HepG2 (cell line): Measurements from ENCODE around the gene ABHD12. TPM values are rescaled to one million over a fixed set of nuclear protein-coding genes. Genes with fewer than 3 reads are reported as not detected.

Experiments
- ATAC-seq: fragments of 200-7000 bp; cut with Tn5 transposase; 3 replicates; pipeline ENCODE4 v1.9.1; 2020; ENCODE audit warnings: mild to moderate bottlenecking, moderate library complexity
- BruUV-seq: library from RNA; stranded (reverse); fragments of 400-500 nt; replicated peaks from 2 replicates; lab custom pipeline; 2021; lab: Mats Ljungman, UMichigan
- CTCF ChIA-PET: fragments of 300-600 bp; formaldehyde crosslinking; extraction: SDS; loops from one replicate; lab custom pipeline; 2021; ENCODE audit warnings: low total read pairs, inconsistent platforms, low intra/inter-chr PET ratio; lab: Yijun Ruan, JAX
- POLR2A ChIA-PET: fragments of 350-600 bp; sonication (Branson Sonifier 250); formaldehyde crosslinking; loops from one replicate; lab custom pipeline; 2020; ENCODE audit warnings: antibody characterized with exemption, inconsistent platforms; lab: Yijun Ruan, JAX
- DNase-seq: peaks from one replicate; pipeline ENCODE4 v3.0.0-alpha.2; 2015; ENCODE audit warnings: low spot score
- FAIRE-seq: peaks from 3 replicates; lab custom pipeline; 2011; peaks lifted over from hg19 to GRCh38; lab: Jason Lieb, UNC
- H2AFZ ChIP-seq: one replicate; pipeline ENCODE4 v1.6.1; 2011; ENCODE audit warnings: low read length, inconsistent platforms
- H3K27ac ChIP-seq: fragments of 300-600 bp; 3 replicates; pipeline ENCODE4 v1.8.0; 2011; ENCODE audit warnings: mixed run types, mild to moderate bottlenecking, mixed read lengths, low read length, inconsistent platforms; ENCODE audit not compliant: insufficient read depth; ENCODE audit errors: extremely low read length
- H3K27me3 ChIP-seq, 2 experiments: fragments of 200-600 bp in 1 of 2; 2 replicates in 1 of 2; 3 replicates in 1 of 2; pipeline versions ENCODE4 v1.6.0 to v1.8.0; 2011; ENCODE audit warnings: low read length in 2 of 2, mild to moderate bottlenecking in 2 of 2, moderate library complexity in 2 of 2, inconsistent platforms in 1 of 2; ENCODE audit not compliant: insufficient read depth in 2 of 2, control insufficient read depth in 1 of 2
- H3K36me3 ChIP-seq, 2 experiments: fragments of 200-600 bp in 1 of 2; replicated peaks in 1 of 2; 2 replicates in 1 of 2; 3 replicates in 1 of 2; pipeline versions ENCODE4 v1.5.1 to v1.8.0; 2011; ENCODE audit warnings: low read length in 2 of 2, inconsistent platforms in 1 of 2; ENCODE audit not compliant: insufficient read depth in 2 of 2, control insufficient read depth in 1 of 2
- H3K4me1 ChIP-seq: 2 replicates; pipeline ENCODE4 v1.5.1; 2012; ENCODE audit warnings: low read length, inconsistent platforms; ENCODE audit not compliant: insufficient read depth
- H3K4me2 ChIP-seq: 2 replicates; pipeline ENCODE4 v1.6.0; 2011; ENCODE audit warnings: low read depth, low read length, inconsistent platforms
- H3K4me3 ChIP-seq, 3 experiments: fragments of 200-600 bp in 1 of 3; sonication (generic), shearing (Covaris generic) in 1 of 3; replicated peaks in 1 of 3; 2 replicates each; pipeline ENCODE4 v1.5.1; 2011 to 2016; ENCODE audit warnings: low read length in 3 of 3, inconsistent platforms in 2 of 3, low read depth in 2 of 3, mild to moderate bottlenecking in 2 of 3, control low read depth in 1 of 3, mixed read lengths in 1 of 3; ENCODE audit not compliant: insufficient read depth in 1 of 3
- H3K79me2 ChIP-seq: one replicate; pipeline ENCODE4 v1.6.1; 2011; ENCODE audit warnings: low read length, inconsistent platforms; ENCODE audit not compliant: insufficient read depth
- H3K9ac ChIP-seq: 2 replicates; pipeline ENCODE4 v1.6.0; 2011; ENCODE audit warnings: mild to moderate bottlenecking, low read depth, low read length, inconsistent platforms; ENCODE audit not compliant: insufficient read depth
- H3K9me3 ChIP-seq: 2 replicates; pipeline ENCODE4 v1.5.1; 2012; ENCODE audit warnings: mild to moderate bottlenecking, low read length
- H4K20me1 ChIP-seq: 2 replicates; pipeline ENCODE4 v1.6.0; 2011; ENCODE audit warnings: inconsistent platforms, mild to moderate bottlenecking, low read length, moderate library complexity; ENCODE audit not compliant: insufficient read depth
- GTF3A ChIP-seq: sonication (generic); formaldehyde crosslinking; conservative IDR thresholded peaks from 2 replicates; pipeline ENCODE4 v1.4.0; 2020; ENCODE audit warnings: mild to moderate bottlenecking, missing genetic modification reagents
- IKZF1 ChIP-seq: fragments of 450-650 bp; IDR thresholded peaks from 2 replicates; pipeline ENCODE4 v1.7.1; 2016
- LRRFIP1 ChIP-seq: sonication (generic); formaldehyde crosslinking; conservative IDR thresholded peaks from 2 replicates; pipeline ENCODE4 v1.4.0; 2020; ENCODE audit warnings: missing genetic modification reagents
- PHF8 ChIP-seq: sonication (generic); formaldehyde crosslinking; IDR thresholded peaks from 2 replicates; pipeline ENCODE4 v1.5.0; 2020; ENCODE audit warnings: missing genetic modification reagents
- SAP130 ChIP-seq: IDR thresholded peaks from 2 replicates; pipeline ENCODE4 v1.6.1; 2016; ENCODE audit warnings: low read depth
- TBX2 ChIP-seq: sonication (generic); formaldehyde crosslinking; IDR thresholded peaks from 2 replicates; pipeline ENCODE4 v1.5.0; 2020; ENCODE audit warnings: missing genetic modification reagents, mild to moderate bottlenecking, borderline replicate concordance
- TGIF2 ChIP-seq: IDR thresholded peaks from 2 replicates; pipeline ENCODE4 v1.6.1; 2016; ENCODE audit warnings: control low read depth, missing compliant biosample characterization
- ZBTB4 ChIP-seq: sonication (generic); formaldehyde crosslinking; IDR thresholded peaks from 2 replicates; pipeline ENCODE4 v1.4.0; 2020; ENCODE audit warnings: missing genetic modification reagents, mild to moderate bottlenecking, borderline replicate concordance
- ZBTB46 ChIP-seq: sonication (generic); formaldehyde crosslinking; IDR thresholded peaks from 2 replicates; pipeline ENCODE4 v1.4.0; 2020; ENCODE audit warnings: mild to moderate bottlenecking, missing genetic modification reagents, borderline replicate concordance
- ZMAT5 ChIP-seq: sonication (generic); formaldehyde crosslinking; IDR thresholded peaks from 2 replicates; pipeline ENCODE4 v1.5.0; 2020; ENCODE audit warnings: mild to moderate bottlenecking, low read depth, missing genetic modification reagents, borderline replicate concordance
- ZNF674 ChIP-seq: sonication (generic); formaldehyde crosslinking; IDR thresholded peaks from 2 replicates; pipeline ENCODE4 v1.5.0; 2020; ENCODE audit warnings: low read depth, mild to moderate bottlenecking, missing genetic modification reagents
- ZNF770 ChIP-seq: sonication (generic); formaldehyde crosslinking; IDR thresholded peaks from 2 replicates; pipeline ENCODE4 v1.5.0; 2020; ENCODE audit warnings: mild to moderate bottlenecking, missing genetic modification reagents
- ZNF776 ChIP-seq: sonication (generic); formaldehyde crosslinking; IDR thresholded peaks from 2 replicates; pipeline ENCODE4 v1.4.0; 2020; ENCODE audit warnings: mild to moderate bottlenecking, missing genetic modification reagents
- WGBS: methylation state at CpG from one replicate; pipeline ENCODE4 v1.1.6; 2017; ENCODE audit warnings: low lambda C conversion rate; 5-methylcytosine and 5-hydroxymethylcytosine counted together
- in situ Hi-C: cut with HindIII; loops from 2 replicates; pipeline ENCODE4 v1.10.0; 2017; ENCODE audit warnings: low pct_unique_long_range_greater_than_20kb; ENCODE audit not compliant: extremely low pct_ligation_motif_present
- intact Hi-C: fragments of 100-400 bp; cut with micrococcal nuclease; formaldehyde crosslinking; loops from one replicate; pipeline ENCODE4 v1.10.0; 2022; ENCODE audit not compliant: unreplicated experiment
- polyA plus RNA-seq, 8 experiments: library from polyadenylated mRNA; depleted of rRNA in 3 of 8; stranded (reverse) in 7 of 8; unstranded in 1 of 8; fragments of >200 nt; fragmentation: Illumina TruSeq in 4 of 8; extraction: Trizol in 4 of 8; gene quantifications; 2 replicates each; pipeline versions ENCODE4 v1.2.1 to v1.2.3, GENCODE V29; 2011 to 2016; ENCODE audit warnings: low read depth in 4 of 8, missing spikeins in 1 of 8, mixed read lengths in 1 of 8; ENCODE audit not compliant: insufficient read depth in 1 of 8
- total RNA-seq, 5 experiments: library from RNA; depleted of rRNA; stranded (reverse); fragments of >200 nt; fragmentation: Illumina TruSeq; extraction: Trizol; gene quantifications; 2 replicates each; pipeline ENCODE4 v1.2.3, GENCODE V29; 2016; ENCODE audit warnings: low read depth in 1 of 5

ABHD12 gene
- total and polyA plus RNA-seq, 2 of the 13 experiments (the other 11 are each of a cell fraction or from before 2014, with no cell fraction given), result 23.5 to 72.1 TPM

GRCh38 chr20:25252686-25253421 lies 137.8 kb downstream of the ABHD12 start:
- BruUV-seq, result no TSS peak
- H3K27ac ChIP-seq, result no peak overlapping the region
- H3K4me1 ChIP-seq, result peaks cover 40% of the 10 kb centered on the region
- H3K79me2 ChIP-seq, result peaks cover 56% of the 10 kb centered on the region
- H3K9me3 ChIP-seq, result no peaks in the 10 kb centered on the region
- no peak overlapping the region for H2AFZ ChIP-seq
- DNase-seq (no peak), FAIRE-seq (no peak), ATAC-seq (no peak)
- no peaks in the 10 kb centered on the region; a peak in 1 of 5 replicates for H3K27me3 ChIP-seq
- ChIA-PET CTCF (no interaction called here), POLR2A (interaction anchor here (1.7 kb wide), 1 partner anchor 57 kb away, joined by 3 read pairs; no protein-coding TSS in a partner anchor)
- H3K4me2 ChIP-seq, result no peak overlapping the region
- H4K20me1 ChIP-seq, result no peaks in the 10 kb centered on the region
- in situ Hi-C loops (no loop called here), intact Hi-C loops (no loop called here)
- WGBS, result 89% methylated on average over 6 of the region's 6 CpGs
- no peak overlapping the region for H3K4me3 ChIP-seq
- peaks cover 2 to 8% of the 10 kb centered on the region in 2 experiments; a peak in 2 of 5 replicates for H3K36me3 ChIP-seq
- no peak overlapping the region for H3K9ac ChIP-seq
- TF ChIP-seq ZNF770 (CRISPR knock-in tag) (no peak), LRRFIP1 (CRISPR knock-in tag) (no peak), TGIF2 (CRISPR knock-in tag) (no peak), ZNF674 (CRISPR knock-in tag) (no peak), ZNF776 (CRISPR knock-in tag) (no peak), TBX2 (CRISPR knock-in tag) (no peak), ZBTB4 (no peak), SAP130 (CRISPR knock-in tag) (no peak), PHF8 (CRISPR knock-in tag) (no peak), GTF3A (CRISPR knock-in tag) (0 out of 2 replicates have a peak, but pooled peaks have one; percentile 31), ZBTB46 (CRISPR knock-in tag) (0 out of 2 replicates have a peak, but pooled peaks have one; percentile 42), ZMAT5 (CRISPR knock-in tag) (no peak), IKZF1 (no peak)
